DND-41 (cell line): ENCODE results near the gene NOS2.

Experiments used
- EZH2 ChIP-seq: IDR thresholded peaks from 3 replicates; pipeline ENCODE4 v1.6.1; 2012; ENCODE audit warnings: borderline replicate concordance, low read depth, mild to moderate bottlenecking, moderate library complexity, low read length, inconsistent platforms; ENCODE audit not compliant: severe bottlenecking
- TF ChIP-seq, protein P1 (sequence below): IDR thresholded peaks from 2 replicates; pipeline ENCODE4 v1.5.1; 2012; ENCODE audit warnings: borderline replicate concordance, low read length, moderate library complexity, mild to moderate bottlenecking; ENCODE audit not compliant: poor library complexity, severe bottlenecking; ENCODE audit errors: extremely low read depth

DNA sequence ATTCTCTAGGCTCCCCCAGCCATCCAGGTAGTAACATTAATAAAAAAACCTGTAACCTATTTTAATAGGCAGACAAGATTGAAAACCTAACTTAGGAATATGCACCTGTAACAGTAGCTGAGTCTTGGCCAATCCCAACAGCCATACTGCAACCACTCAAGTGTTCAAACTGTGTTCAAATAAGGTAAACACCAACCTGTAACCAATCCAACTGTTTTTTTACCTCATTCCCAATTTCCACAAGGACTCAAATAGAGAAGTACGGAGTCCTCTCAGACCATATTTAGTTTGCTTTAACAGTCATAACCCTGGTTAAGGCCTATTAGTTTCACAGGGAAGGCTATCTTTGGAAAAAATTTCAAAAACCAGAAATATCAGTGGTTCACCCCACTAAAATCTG lies 40.4 kb upstream of the NOS2 start:
- TF ChIP-seq, protein P1, sequence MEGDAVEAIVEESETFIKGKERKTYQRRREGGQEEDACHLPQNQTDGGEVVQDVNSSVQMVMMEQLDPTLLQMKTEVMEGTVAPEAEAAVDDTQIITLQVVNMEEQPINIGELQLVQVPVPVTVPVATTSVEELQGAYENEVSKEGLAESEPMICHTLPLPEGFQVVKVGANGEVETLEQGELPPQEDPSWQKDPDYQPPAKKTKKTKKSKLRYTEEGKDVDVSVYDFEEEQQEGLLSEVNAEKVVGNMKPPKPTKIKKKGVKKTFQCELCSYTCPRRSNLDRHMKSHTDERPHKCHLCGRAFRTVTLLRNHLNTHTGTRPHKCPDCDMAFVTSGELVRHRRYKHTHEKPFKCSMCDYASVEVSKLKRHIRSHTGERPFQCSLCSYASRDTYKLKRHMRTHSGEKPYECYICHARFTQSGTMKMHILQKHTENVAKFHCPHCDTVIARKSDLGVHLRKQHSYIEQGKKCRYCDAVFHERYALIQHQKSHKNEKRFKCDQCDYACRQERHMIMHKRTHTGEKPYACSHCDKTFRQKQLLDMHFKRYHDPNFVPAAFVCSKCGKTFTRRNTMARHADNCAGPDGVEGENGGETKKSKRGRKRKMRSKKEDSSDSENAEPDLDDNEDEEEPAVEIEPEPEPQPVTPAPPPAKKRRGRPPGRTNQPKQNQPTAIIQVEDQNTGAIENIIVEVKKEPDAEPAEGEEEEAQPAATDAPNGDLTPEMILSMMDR = no peak
- no peak for TF ChIP-seq EZH2
